GM21737 (cell line): ENCODE data around the gene RARB.

Experiments used
- ATAC-seq: cut with Tn5 transposase; IDR thresholded peaks from one replicate; pipeline ENCODE4 v1.9.1; 2021; ENCODE audit warnings: mild to moderate bottlenecking, moderate library complexity; ENCODE audit not compliant: unreplicated experiment

RARB gene

DNA sequence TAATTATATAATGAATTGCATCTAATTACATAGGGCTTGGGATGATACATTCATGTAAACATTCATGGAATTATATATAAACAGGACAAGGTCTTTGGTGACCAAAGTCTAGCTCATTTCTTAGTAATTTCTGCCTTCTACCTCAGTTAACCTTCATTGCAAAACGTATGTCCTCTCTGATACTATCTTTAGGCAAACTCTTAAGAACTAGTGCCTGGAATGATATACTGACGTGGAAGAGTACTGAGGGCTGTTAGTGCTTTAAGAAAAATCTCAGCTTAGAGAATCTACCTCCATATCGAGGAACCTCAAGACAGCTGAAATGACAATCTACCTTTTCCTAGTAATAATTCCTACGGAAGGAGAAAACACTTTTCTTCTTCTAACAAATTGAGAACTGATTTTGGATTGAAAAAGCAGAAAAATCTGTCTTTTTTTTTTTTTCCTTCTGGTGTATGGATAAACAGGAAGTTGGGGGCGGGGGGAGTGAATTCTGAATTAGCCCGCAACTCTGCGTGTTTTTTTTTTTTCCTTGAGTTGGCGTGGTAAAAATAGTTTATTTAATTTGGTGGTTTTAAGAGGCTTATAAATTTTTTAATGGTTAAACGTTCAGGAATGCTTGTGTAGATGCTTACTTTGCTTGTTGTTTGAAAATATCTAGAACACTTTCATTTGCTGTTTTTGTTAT lies 43.2 kb downstream of the RARB start:
- no peak for ATAC-seq

DNA sequence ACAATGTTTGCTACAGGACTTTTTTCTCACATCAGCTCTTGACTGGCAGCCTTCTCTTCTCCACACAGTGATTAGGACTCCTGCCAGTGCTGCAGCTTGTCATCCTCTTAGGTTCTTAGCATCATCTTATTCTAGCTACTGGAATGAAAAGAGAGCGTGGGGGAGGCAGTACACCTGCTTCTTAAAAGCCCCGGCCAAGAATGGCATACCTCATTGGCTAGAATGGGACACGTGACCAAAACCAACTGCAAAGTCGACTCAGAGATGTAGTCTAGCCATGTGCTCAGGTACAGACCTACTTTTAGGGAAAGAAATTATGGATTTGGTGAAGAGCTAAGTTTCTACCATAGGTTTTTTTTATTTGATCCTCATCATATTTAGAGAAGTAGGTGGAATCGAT lies 44.1 kb downstream of the RARB start:
- ATAC-seq, result no peak

DNA sequence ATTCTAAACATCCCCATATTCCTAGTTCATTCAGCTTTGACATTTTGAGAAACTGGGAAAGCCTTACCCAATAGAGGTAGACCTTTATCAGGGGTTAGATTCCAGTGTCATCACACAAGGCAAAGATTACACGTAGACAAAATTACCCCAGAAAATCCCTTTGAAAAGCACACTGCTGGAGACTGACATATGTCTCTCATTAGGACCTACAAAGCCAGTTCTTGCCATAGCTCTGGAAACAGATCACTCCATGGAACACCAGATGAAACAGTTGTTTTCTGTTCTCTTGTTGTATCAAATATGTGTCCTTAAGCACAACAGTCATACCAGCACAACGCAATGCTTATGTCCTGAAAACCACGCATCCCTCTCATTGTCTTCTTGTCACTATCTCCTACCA lies 44.7 kb downstream of the RARB start:
- no peak for ATAC-seq

DNA sequence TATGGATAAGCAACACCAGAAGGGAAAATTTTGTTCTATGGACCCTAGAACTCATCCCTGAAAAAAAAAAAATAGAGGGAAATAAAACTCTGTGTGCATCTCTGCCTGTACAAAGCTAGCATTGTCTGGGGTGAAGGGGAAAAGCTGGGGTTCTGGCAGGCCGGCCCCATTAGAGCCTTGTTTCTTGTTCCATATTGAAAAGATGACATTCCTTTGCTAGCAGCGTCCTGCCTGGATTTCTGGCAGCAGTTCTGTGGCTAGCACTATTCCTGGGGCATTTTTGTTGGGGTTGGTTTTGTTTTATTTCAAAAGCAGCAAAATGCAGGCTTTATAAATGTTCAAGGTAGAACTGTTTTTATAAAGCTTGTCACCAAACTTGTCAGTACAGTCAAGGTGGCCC lies 45.2 kb downstream of the RARB start:
- no peak for ATAC-seq

DNA sequence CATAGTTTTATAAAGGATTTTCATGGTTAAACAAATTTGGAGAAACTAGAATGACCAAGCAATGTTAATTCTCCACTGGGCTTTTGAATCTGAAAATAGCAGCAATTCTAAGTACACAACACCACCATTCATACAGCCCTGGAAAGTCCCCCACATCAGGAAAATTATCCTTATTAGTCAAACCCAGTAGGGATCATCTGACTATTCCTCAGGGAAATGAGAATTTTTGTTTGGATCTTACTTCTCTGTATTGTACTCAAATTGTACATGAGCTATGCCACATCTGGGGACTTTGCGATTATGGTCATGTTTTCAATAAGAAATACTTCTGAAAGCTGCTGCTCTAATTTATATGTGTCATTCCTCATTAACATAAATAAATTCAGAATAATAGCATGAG lies 46.0 kb downstream of the RARB start:
- no peak for ATAC-seq

DNA sequence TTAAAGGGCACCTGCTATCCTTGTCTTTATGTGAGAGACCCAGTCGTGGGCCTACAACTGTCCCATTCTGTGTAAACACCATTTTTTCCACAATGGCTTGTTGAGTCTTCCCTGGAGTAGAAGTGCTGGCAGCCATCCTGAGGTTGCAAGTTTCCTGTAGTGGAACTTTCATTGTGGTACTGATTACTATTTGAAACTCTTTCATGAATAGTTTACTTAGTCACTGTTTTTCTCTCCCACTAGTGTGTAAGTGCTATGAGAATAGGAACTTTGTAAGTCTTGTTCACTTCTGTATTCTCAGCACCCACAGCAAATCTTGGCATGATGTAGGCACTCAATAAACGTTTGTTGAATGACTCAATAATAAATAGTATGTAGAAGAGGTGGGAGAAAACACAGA lies 48.6 kb downstream of the RARB start:
- ATAC-seq, result no peak

DNA sequence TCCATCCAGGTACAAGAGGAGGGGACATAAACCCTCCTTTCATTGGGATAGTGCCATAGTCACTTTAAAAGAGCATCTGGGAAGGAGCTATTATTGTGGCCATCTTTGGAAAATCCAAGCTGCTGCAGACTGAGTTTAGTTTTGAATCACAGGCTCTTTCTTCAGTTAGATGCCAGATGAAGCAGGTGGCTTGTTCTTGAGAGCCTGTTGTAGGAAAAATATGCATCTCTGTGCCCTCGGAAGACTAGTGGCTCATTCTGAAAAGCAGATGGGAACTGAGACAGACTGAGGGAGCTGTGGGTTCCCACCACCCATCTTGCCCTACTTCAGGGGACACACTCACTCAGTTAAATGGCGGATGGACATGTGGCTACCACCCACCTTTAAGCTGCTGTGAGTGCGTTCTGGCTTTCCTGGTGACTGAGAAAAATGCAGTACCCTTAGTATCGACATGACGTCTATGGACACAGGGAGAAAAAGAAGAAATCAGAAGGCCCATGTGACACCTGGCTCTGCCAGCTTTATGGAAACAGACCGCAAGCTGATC lies 50.2 kb downstream of the RARB start:
- ATAC-seq, result no peak

DNA sequence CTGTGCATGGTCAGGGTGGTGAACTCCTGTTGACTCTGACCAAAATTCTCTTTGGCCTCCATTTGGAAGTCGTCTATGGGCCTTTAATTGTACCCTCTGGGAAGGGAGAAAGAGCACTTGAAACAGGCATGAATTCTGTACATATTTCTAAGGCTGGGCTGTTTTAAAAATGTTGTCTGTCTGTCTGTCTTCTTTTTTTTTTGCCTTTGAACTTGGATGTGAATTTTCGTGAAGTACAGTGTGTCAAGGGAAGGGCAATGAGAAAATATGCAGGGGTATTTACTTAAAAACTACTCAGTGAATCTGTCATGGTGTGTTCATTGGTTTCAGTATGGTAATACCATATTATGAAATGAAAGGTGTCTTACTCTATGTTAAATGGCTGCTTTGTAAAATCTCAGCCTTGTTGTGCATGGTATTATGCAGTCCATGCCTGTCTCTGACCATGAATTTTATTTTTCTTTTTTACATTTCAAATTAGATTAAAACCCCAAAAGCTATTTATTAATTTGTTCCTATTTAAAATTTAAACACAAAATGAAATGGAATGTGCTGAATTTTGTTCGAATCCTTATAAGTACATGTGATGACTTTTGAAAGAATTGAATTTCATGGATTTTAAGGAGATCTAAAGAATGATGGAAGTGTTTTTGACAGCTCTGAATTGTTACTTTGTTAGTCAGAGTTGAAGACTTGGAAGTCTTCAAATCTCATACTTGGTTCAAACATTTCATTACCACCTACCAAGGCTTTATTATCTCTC lies 51.1 kb downstream of the RARB start:
- ATAC-seq, result no peak

DNA sequence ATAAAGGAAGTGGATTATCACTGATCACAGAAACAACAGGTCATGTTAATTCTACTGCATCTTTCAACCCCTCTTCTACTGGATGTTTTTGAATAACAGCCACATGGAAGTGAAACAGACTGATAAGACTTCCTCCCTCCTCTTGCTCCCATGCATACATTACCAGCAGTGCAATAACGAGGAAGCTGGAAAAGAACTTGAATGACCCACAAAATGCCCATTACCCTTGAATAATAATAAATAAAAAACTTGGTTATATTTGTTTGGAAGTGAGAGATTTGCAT lies 51.6 kb downstream of the RARB start:
- ATAC-seq, result no peak

DNA sequence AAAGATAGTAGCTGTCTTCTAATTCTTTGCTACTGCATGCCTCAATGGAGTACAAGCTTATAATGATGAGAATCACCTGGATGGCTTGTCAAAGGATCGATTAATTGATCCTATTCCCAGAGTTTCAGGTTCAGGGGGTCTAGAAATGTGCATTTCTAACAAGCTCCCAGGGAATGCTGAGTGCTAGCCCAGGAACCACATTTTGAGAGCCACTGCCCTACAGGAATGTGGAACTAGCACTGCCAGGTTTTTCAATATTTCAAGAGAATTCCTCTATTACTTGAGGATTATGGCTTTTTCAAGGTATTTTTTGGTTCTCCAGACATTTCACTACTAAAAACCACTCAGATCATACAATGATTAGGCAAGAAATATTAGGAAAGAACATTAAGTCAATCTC lies 52.7 kb downstream of the RARB start:
- no peak for ATAC-seq

DNA sequence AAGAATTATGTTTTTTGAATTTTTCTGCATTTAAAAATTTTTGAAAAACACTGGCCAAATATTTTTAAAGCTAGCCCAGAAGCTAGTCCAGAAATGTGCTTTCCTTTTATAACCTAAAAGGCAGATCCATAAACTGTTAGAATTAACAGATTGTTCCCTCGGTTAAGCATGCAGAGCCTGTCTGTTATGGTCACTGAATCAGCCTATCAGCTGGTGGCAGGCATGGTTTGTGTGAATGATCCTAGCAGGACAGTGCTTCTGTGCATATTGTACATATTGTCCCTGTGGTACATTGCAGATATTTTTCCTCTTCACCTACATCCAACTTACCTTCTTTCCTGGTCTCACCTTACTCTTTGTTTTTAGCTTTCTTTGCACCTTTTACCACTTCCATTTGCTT lies 53.3 kb downstream of the RARB start:
- ATAC-seq, result no peak

DNA sequence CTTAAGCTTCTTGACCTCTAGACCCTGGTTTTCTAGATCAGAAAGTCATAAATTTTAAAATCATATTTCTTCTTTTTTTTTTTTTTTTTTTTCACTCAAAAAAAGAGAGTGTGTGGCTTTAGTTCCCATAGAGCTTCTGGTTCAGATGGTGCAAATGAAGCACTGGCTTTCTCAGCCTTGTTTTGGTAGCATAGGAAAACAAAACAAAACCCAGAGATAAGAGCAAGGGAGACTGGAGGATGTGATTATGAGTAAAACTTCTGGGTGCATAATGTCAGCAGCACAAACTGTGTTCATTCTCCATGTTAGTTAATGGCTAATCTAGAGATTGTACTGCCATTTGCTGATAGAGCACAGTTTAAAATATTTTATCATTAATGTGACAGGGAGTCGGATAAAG lies 55.4 kb downstream of the RARB start:
- ATAC-seq, result no peak

DNA sequence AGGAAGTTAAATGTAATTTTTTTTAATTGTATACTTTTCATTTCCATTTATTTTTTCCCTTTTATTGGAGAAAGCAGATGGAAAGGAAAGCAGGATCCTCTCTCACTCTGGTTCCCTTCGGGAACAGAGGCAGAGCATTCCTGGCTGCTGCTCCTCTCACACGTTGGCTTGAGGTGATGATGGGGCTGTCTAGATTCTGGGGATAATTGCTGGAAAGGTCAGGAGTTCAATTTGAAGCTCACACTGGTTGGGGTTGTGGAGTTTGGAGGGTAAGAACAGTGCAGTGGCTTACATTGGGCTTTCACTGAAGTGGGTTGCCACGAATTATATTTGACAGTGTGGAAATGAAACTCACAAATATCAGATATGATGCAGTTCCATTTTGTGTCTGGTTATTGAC lies 57.6 kb downstream of the RARB start:
- no peak for ATAC-seq

DNA sequence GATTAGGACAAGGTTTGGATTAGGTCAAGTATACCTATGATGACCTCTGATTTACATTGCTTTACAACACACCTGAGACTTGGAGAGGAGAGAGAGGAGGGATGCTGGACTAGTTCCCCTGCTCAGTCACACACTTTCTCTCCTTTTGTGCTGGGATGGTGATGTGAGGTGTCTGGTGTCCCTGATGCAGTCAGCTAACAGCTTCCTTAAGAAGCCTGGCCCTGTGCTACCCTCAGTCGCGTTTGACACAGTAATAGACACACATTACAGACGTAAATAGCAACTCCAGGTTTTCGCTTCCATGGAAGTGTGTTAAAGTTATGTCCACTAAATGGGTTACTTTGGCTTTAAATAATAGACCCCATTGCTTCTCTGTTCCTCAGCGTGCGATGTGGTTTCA lies 58.9 kb downstream of the RARB start:
- ATAC-seq, result no peak

DNA sequence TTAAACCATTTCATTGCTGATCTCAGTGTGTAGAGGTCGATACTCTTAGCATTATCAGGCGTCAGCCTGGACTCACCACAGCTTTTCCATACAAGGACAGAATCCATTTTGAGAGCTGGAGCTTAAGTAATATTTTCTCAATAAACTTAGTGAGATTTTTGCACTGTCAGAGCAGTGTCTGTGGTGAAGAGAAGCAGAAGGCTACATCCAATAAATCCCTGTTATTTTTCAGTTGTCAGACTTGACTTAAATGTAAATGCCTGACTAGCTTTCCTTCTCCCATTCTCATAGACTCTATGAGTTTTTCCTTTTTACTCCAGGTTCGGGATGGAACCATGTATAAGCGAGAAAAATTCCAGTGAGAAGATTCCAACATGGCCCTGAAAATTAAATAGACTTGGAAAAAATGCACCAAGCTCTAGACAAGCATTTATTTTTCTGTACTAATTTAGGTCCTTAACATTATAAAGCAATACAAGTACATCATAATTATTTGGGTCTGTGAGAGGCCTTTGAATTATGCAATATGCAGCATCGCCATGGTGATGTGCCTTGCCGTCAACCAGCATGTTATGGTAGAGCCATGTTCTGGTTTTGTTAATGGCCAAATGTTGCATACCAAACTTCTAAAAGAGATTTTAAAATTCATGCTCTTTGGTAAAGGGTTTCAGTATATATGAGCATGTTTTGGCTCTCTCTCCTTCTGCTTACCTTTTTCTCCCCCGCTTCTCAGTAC lies 62.0 kb downstream of the RARB start:
- ATAC-seq, result no peak

DNA sequence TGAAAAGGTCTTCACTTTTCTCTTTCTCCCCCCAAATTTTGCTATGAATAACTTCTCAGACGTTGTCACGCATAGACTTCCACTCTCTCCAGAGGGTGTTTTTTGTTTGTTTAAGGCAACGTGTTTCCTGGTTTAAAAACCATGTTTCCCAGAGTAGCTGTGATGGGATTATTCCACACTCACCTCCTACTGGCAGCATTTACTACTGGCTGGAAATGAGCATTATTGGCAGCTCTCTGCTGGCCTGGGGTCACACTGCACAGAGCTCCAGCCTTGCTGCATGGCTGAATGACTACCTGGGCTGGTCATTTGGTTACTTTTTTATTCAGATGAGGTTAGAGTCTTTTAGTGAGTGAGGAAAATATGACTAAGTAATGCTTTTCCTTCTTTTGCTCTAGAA lies 65.2 kb downstream of the RARB start:
- ATAC-seq, result no peak

DNA sequence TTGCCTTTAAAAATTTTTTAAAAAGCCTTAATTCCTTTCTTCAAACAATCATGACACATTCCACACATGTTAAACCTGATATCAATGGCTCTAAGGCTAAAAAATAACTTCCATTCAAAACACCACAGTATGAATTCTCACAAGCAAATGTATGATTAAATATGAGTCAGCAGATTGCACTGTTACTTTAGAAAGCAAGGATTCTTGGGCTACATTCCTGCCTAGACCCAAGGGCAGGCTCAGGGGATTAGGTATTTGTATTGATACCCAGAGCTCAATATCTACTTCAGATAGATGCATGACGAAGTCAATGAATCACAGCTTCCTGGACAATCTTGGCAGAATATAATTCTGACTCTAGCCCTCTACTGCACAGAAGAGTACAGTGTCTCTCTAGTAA lies 65.7 kb downstream of the RARB start:
- no peak for ATAC-seq

DNA sequence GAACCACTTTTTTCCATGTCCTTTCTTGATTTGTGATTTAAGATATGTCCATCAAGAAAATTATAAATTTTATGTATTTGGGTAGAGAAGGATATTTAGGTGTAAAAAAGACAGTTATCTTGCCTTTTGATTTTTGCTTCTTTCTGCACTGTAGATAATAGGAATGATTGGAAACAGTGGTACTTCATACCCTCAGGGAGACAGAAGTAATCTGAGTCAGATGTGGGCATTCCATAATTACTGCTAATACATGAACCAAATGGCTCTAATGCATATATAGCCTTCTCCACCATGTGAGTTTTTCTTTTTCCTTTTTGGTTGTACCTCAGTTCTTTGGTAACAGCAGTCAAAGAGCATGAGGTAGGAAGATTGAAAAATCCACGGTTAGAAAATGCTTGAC lies 67.2 kb downstream of the RARB start:
- no peak for ATAC-seq

DNA sequence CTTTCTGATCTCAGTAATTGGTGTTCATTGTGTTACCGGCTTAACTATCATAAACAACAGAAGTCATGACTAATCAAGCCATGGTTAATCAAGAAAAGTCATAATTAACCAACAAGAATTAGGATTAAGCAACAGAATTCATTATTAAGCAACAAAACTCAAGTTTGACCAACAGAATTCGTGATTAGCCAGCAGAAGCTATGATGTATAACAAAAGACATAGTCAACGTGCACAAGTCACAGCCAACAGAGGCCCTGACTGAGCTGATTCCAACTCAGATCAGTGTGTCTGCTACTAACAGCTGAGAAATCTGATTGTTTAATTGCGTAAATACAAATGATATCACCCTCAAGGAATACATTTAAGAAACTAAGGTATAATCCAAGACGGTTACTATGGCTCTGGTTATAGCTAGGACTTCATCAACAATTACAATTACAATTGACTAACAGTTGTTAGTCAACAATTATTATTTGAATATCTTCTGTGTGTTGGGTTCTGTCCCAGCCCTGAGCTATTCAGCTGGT lies 67.7 kb downstream of the RARB start:
- ATAC-seq, result no peak

DNA sequence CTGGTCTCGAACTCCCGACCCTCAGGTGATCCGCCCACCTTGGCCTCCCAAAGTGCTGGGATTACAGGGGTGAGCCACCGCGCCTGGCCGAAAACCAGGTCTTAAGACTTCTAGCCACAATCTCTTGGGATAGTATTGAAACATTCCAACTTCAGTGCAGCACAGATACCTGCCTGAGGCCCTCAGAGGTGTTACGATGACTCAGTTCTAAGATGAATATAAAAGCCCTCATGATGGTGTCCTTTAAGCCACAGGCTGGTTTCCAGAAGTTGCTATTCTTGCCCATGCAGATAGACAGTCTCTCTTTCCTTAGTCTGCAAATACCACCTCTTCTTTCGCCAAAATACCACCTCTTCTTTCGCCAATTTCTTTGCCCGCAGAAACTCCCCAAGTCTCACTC lies 69.0 kb downstream of the RARB start:
- no peak for ATAC-seq

DNA sequence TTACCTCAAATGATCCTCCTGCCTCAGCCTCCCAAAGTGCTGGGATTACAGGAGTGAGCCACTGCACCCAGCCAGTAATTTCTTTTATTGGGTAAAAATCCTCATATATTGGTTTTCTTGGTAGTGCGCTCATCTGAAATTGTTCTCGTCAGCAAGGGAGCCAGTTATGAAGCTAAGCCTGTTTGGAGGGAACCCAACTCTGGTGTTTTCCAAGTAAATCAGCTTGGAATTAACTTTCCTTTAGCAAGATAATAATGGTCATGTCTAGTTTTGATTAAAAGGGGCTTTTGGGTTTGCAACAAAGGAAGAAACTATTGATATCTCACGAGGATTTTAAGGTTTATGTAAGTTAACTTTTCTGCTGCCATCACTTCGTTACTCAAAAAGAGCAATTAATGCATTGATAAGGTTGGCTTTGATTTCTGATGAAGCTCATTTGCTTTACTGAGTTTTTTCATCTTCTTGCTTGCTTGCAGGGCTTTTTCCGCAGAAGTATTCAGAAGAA lies 72.7 kb downstream of the RARB start:
- no peak for ATAC-seq

DNA sequence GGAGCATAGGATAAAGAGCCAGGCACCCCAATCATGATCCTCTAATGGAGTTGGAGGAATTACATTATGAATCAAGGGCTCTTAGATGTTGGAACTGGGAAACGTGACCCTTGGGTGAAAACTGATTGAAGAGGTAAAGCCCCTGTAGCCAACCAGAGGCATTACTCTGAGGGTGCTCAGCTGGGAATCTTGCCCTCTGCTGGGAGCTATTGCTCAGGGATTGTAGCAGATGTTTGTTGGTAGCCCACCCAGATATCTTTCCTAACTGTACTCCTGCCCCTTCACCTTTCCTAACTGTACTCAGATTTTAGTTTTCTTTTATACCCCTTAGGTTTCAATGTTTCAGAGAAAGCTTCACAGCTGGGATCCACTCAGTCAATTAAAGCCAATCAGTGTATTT lies 74.2 kb downstream of the RARB start:
- no peak for ATAC-seq
